WTC11 (cell line): Measurements from ENCODE around the gene SURF6.

Source experiments
- ELF4 ChIP-seq: sonication (generic); formaldehyde crosslinking; IDR thresholded peaks from 2 replicates; pipeline ENCODE4 v1.8.1; 2022; ENCODE audit warnings: low read depth, mild to moderate bottlenecking, moderate library complexity, missing genetic modification reagents
- ESRRA ChIP-seq: sonication (generic); formaldehyde crosslinking; IDR thresholded peaks from 2 replicates; pipeline ENCODE4 v1.8.1; 2022; ENCODE audit warnings: mild to moderate bottlenecking, missing genetic modification reagents, borderline replicate concordance
- NFYB ChIP-seq: sonication (generic); formaldehyde crosslinking; conservative IDR thresholded peaks from 2 replicates; pipeline ENCODE4 v1.8.0; 2022; ENCODE audit warnings: low read depth, missing genetic modification reagents
- NR1H2 ChIP-seq: sonication (generic); formaldehyde crosslinking; IDR thresholded peaks from 2 replicates; pipeline ENCODE4 v1.9.0; 2021; ENCODE audit warnings: mild to moderate bottlenecking, moderate library complexity, missing genetic modification reagents
- SMAD4 ChIP-seq: sonication (generic); formaldehyde crosslinking; IDR thresholded peaks from 2 replicates; pipeline ENCODE4 v1.8.0; 2022; ENCODE audit warnings: mild to moderate bottlenecking, missing genetic modification reagents
- ZNF138 ChIP-seq: sonication (generic); formaldehyde crosslinking; conservative IDR thresholded peaks from 2 replicates; pipeline ENCODE4 v1.8.1; 2022; ENCODE audit warnings: mild to moderate bottlenecking, moderate library complexity, missing genetic modification reagents
- ZNF423 ChIP-seq: fragments of 250-450 bp; sonication (Bioruptor Pico); IDR thresholded peaks from 2 replicates; pipeline ENCODE4 v2.1.2; 2022; ENCODE audit warnings: mild to moderate bottlenecking, moderate library complexity
- TF ChIP-seq, protein P1 (sequence below): fragments of 200-600 bp; IDR thresholded peaks from 2 replicates; pipeline ENCODE4 v1.8.0; 2022; ENCODE audit warnings: antibody characterized with exemption
- TF ChIP-seq, protein P2 (sequence below): sonication (generic); formaldehyde crosslinking; IDR thresholded peaks from 2 replicates; pipeline ENCODE4 v1.8.0; 2022; ENCODE audit warnings: mild to moderate bottlenecking, missing genetic modification reagents
- TF ChIP-seq, protein P3 (sequence below): fragments of 250-450 bp; sonication (Bioruptor Pico); IDR thresholded peaks from 2 replicates; pipeline ENCODE4 v1.8.0; 2021; ENCODE audit warnings: mild to moderate bottlenecking
- TF ChIP-seq, protein P4 (sequence below): sonication (generic); formaldehyde crosslinking; IDR thresholded peaks from 2 replicates; pipeline ENCODE4 v1.8.0; 2022; ENCODE audit warnings: missing genetic modification reagents

DNA sequence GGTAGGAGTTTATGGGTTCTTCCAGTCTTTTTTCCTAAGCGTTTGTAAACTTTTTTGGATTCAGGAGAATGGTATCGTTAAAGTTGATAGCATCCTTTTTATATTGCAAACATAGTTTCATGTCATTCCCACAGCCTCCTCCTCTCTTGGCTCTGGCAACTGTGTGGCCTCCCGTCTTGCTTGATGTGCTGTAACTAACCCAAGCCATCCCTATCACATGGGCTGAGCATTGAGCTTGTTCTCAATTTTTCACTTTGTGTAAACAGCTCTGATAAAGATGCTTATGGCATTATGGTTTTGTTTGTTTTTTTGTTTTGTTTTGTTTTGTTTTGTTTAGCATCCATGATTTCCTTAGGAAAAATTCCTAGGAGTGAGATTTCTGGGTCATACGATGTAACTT, 44.7 kb upstream of the SURF6 start:
- TF ChIP-seq ZNF138 (CRISPR knock-in tag) (no peak), ZNF423 (CRISPR knock-in tag) (no peak), NFYB (CRISPR knock-in tag) (no peak), ESRRA (no peak), NR1H2 (CRISPR knock-in tag) (no peak), SMAD4 (CRISPR knock-in tag) (no peak), ELF4 (CRISPR knock-in tag) (no peak)
- TF ChIP-seq, protein P1, sequence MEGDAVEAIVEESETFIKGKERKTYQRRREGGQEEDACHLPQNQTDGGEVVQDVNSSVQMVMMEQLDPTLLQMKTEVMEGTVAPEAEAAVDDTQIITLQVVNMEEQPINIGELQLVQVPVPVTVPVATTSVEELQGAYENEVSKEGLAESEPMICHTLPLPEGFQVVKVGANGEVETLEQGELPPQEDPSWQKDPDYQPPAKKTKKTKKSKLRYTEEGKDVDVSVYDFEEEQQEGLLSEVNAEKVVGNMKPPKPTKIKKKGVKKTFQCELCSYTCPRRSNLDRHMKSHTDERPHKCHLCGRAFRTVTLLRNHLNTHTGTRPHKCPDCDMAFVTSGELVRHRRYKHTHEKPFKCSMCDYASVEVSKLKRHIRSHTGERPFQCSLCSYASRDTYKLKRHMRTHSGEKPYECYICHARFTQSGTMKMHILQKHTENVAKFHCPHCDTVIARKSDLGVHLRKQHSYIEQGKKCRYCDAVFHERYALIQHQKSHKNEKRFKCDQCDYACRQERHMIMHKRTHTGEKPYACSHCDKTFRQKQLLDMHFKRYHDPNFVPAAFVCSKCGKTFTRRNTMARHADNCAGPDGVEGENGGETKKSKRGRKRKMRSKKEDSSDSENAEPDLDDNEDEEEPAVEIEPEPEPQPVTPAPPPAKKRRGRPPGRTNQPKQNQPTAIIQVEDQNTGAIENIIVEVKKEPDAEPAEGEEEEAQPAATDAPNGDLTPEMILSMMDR = no peak
- TF ChIP-seq, protein P2, sequence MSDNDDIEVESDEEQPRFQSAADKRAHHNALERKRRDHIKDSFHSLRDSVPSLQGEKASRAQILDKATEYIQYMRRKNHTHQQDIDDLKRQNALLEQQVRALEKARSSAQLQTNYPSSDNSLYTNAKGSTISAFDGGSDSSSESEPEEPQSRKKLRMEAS = no peak
- TF ChIP-seq, protein P3, sequence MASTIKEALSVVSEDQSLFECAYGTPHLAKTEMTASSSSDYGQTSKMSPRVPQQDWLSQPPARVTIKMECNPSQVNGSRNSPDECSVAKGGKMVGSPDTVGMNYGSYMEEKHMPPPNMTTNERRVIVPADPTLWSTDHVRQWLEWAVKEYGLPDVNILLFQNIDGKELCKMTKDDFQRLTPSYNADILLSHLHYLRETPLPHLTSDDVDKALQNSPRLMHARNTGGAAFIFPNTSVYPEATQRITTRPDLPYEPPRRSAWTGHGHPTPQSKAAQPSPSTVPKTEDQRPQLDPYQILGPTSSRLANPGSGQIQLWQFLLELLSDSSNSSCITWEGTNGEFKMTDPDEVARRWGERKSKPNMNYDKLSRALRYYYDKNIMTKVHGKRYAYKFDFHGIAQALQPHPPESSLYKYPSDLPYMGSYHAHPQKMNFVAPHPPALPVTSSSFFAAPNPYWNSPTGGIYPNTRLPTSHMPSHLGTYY (CRISPR knock-in tag) = no peak
- TF ChIP-seq, protein P4, sequence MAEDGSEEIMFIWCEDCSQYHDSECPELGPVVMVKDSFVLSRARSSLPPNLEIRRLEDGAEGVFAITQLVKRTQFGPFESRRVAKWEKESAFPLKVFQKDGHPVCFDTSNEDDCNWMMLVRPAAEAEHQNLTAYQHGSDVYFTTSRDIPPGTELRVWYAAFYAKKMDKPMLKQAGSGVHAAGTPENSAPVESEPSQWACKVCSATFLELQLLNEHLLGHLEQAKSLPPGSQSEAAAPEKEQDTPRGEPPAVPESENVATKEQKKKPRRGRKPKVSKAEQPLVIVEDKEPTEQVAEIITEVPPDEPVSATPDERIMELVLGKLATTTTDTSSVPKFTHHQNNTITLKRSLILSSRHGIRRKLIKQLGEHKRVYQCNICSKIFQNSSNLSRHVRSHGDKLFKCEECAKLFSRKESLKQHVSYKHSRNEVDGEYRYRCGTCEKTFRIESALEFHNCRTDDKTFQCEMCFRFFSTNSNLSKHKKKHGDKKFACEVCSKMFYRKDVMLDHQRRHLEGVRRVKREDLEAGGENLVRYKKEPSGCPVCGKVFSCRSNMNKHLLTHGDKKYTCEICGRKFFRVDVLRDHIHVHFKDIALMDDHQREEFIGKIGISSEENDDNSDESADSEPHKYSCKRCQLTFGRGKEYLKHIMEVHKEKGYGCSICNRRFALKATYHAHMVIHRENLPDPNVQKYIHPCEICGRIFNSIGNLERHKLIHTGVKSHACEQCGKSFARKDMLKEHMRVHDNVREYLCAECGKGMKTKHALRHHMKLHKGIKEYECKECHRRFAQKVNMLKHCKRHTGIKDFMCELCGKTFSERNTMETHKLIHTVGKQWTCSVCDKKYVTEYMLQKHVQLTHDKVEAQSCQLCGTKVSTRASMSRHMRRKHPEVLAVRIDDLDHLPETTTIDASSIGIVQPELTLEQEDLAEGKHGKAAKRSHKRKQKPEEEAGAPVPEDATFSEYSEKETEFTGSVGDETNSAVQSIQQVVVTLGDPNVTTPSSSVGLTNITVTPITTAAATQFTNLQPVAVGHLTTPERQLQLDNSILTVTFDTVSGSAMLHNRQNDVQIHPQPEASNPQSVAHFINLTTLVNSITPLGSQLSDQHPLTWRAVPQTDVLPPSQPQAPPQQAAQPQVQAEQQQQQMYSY = no peak
